H1 (cell line): ENCODE data around the gene ACTR3C. TPM values are rescaled to one million over a fixed set of nuclear protein-coding genes. Genes with fewer than 3 reads are reported as not detected.
"Not testable (repeated sequence)": the region's sequence is repeated elsewhere in the genome, so short reads cannot be mapped to it uniquely, and the experiment has no call there.

Experiments
- CTCF ChIA-PET: fragments of 300-600 bp; sonication (Branson Sonifier 250); formaldehyde crosslinking; loops from one replicate; lab custom pipeline; 2021; ENCODE audit not compliant: partially characterized antibody; lab: Charles Lee
- POLR2A ChIA-PET: fragments of 300-600 bp; sonication (Branson Sonifier 250); formaldehyde crosslinking; loops from one replicate; lab custom pipeline; 2021; ENCODE audit warnings: inconsistent platforms; ENCODE audit not compliant: partially characterized antibody; lab: Charles Lee
- DNase-seq, 2 experiments: peaks; one replicate each; pipeline versions ENCODE4 v3.0.0 to v3.0.0-alpha.2; 2010 to 2022; ENCODE audit warnings: low spot score in 2 of 2, low read depth in 1 of 2, mixed read lengths in 1 of 2
- FAIRE-seq: peaks from 2 replicates; lab custom pipeline; 2011; peaks lifted over from hg19 to GRCh38; lab: Jason Lieb, UNC
- H2AFZ ChIP-seq: 2 replicates; pipeline ENCODE4 v1.8.1; 2012; ENCODE audit warnings: low read length, inconsistent platforms
- H2AK5ac ChIP-seq: 2 replicates; pipeline ENCODE4 v1.6.1; 2013; ENCODE audit warnings: low read depth, low read length
- H2BK120ac ChIP-seq: replicated peaks from 2 replicates; pipeline ENCODE3; 2013; ENCODE audit warnings: low read depth, low read length, inconsistent platforms
- H2BK12ac ChIP-seq: 2 replicates; pipeline ENCODE4 v1.6.1; 2013; ENCODE audit warnings: low read depth, low read length
- H2BK15ac ChIP-seq: 2 replicates; pipeline ENCODE4 v1.6.1; 2013; ENCODE audit warnings: low read length
- H2BK20ac ChIP-seq: 2 replicates; pipeline ENCODE4 v1.6.1; 2013; ENCODE audit warnings: low read length
- H2BK5ac ChIP-seq: 2 replicates; pipeline ENCODE4 v1.6.1; 2013; ENCODE audit warnings: low read depth, low read length
- H3K14ac ChIP-seq: 2 replicates; pipeline ENCODE4 v1.6.1; 2013; ENCODE audit warnings: inconsistent platforms; ENCODE audit not compliant: insufficient read length
- H3K18ac ChIP-seq: 2 replicates; pipeline ENCODE4 v1.6.1; 2013; ENCODE audit warnings: low read length; ENCODE audit errors: extremely low read depth
- H3K23ac ChIP-seq: 2 replicates; pipeline ENCODE4 v1.6.1; 2013; ENCODE audit warnings: inconsistent platforms; ENCODE audit not compliant: insufficient read length
- H3K23me2 ChIP-seq: 2 replicates; pipeline ENCODE4 v1.6.1; 2013; ENCODE audit warnings: low read depth, low read length
- H3K27ac ChIP-seq: 2 replicates; pipeline ENCODE4 v1.6.1; 2011; ENCODE audit warnings: low read depth, low read length, inconsistent platforms
- H3K27me3 ChIP-seq, 4 experiments: replicated peaks in 1 of 4; 1 replicate in 1 of 4; 2 replicates in 3 of 4; pipeline versions ENCODE4 v1.6.1 to v1.8.1; 2011 to 2013; ENCODE audit warnings: low read length in 3 of 4, mild to moderate bottlenecking in 3 of 4, inconsistent platforms in 2 of 4, mixed read lengths in 2 of 4, moderate library complexity in 1 of 4; ENCODE audit not compliant: control insufficient read depth in 3 of 4, insufficient read depth in 3 of 4; ENCODE audit errors: extremely low read depth in 1 of 4
- H3K36me3 ChIP-seq, 4 experiments: 2 replicates each; pipeline versions ENCODE4 v1.6.1 to v1.8.1; 2011 to 2013; ENCODE audit warnings: mild to moderate bottlenecking in 4 of 4, low read length in 3 of 4, moderate library complexity in 2 of 4, control low read depth in 1 of 4, inconsistent platforms in 1 of 4; ENCODE audit not compliant: insufficient read depth in 4 of 4, control insufficient read depth in 2 of 4
- H3K4ac ChIP-seq: replicated peaks from 2 replicates; pipeline ENCODE3; 2013; ENCODE audit warnings: low read length, low read depth, mixed read lengths, inconsistent platforms; ENCODE audit not compliant: insufficient read length
- H3K4me1 ChIP-seq, 4 experiments: replicated peaks in 1 of 4; 1 replicate in 1 of 4; 2 replicates in 3 of 4; pipeline versions ENCODE4 v1.6.1 to v1.8.1; 2011 to 2013; ENCODE audit warnings: low read length in 3 of 4, inconsistent platforms in 2 of 4, mixed read lengths in 1 of 4; ENCODE audit not compliant: insufficient read depth in 4 of 4, control insufficient read depth in 3 of 4
- H3K4me2 ChIP-seq, 2 experiments: 2 replicates each; pipeline versions ENCODE4 v1.6.1 to v1.8.1; 2011 to 2013; ENCODE audit warnings: low read depth in 2 of 2, low read length in 2 of 2, control low read depth in 1 of 2, inconsistent platforms in 1 of 2, mild to moderate bottlenecking in 1 of 2; ENCODE audit not compliant: insufficient read depth in 1 of 2
- H3K4me3 ChIP-seq, 4 experiments: fragments of 200-600, 300-600 bp in 1 of 4; sonication (generic), shearing (Covaris generic), sonication (Bioruptor Twin) in 1 of 4; 2 replicates each; pipeline versions ENCODE4 v1.5.1 to v1.8.1; 2011 to 2016; ENCODE audit warnings: low read length in 4 of 4, low read depth in 3 of 4, control low read depth in 2 of 4, inconsistent platforms in 2 of 4, mild to moderate bottlenecking in 2 of 4, mixed read lengths in 1 of 4, moderate library complexity in 1 of 4; ENCODE audit not compliant: insufficient read depth in 2 of 4; ENCODE audit errors: extremely low read depth in 1 of 4
- H3K56ac ChIP-seq: replicated peaks from 2 replicates; pipeline ENCODE3; 2013; ENCODE audit warnings: low read depth, mild to moderate bottlenecking, mixed read lengths, low read length, inconsistent platforms; ENCODE audit not compliant: insufficient read length
- H3K79me1 ChIP-seq: 2 replicates; pipeline ENCODE4 v1.6.1; 2013; ENCODE audit warnings: low read depth, low read length, control low read depth
- H3K79me2 ChIP-seq, 2 experiments: 2 replicates each; pipeline versions ENCODE4 v1.6.1 to v1.8.1; 2012 to 2013; ENCODE audit warnings: low read length in 2 of 2, mild to moderate bottlenecking in 2 of 2, inconsistent platforms in 1 of 2; ENCODE audit not compliant: insufficient read depth in 2 of 2, control insufficient read depth in 1 of 2
- H3K9ac ChIP-seq, 4 experiments: replicated peaks in 1 of 4; 1 replicate in 1 of 4; 2 replicates in 3 of 4; pipeline versions ENCODE4 v1.6.1 to v1.8.1; 2011 to 2013; ENCODE audit warnings: low read depth in 3 of 4, low read length in 3 of 4, control low read depth in 2 of 4, mild to moderate bottlenecking in 2 of 4, moderate library complexity in 2 of 4, inconsistent platforms in 1 of 4; ENCODE audit errors: extremely low read depth in 1 of 4
- H3K9me3 ChIP-seq, 2 experiments: 2 replicates each; pipeline versions ENCODE4 v1.6.1 to v1.8.1; 2012 to 2013; ENCODE audit warnings: mild to moderate bottlenecking in 2 of 2, moderate library complexity in 2 of 2, control low read depth in 1 of 2, inconsistent platforms in 1 of 2, low read depth in 1 of 2, low read length in 1 of 2, mixed read lengths in 1 of 2; ENCODE audit not compliant: insufficient read depth in 2 of 2
- H4K20me1 ChIP-seq, 2 experiments: replicated peaks in 1 of 2; 2 replicates each; pipeline versions ENCODE3 to v1.8.1; 2011 to 2013; ENCODE audit warnings: inconsistent platforms in 2 of 2, low read length in 2 of 2, mild to moderate bottlenecking in 1 of 2; ENCODE audit not compliant: insufficient read depth in 2 of 2, control insufficient read depth in 1 of 2
- H4K5ac ChIP-seq: 2 replicates; pipeline ENCODE4 v1.6.1; 2013; ENCODE audit warnings: low read length, low read depth, mixed read lengths, inconsistent platforms; ENCODE audit not compliant: insufficient read length
- H4K8ac ChIP-seq: 2 replicates; pipeline ENCODE4 v1.8.0; 2013; ENCODE audit warnings: mild to moderate bottlenecking, moderate library complexity, low read length, inconsistent platforms; ENCODE audit not compliant: insufficient read depth; ENCODE audit errors: extremely low read depth
- H4K91ac ChIP-seq: replicated peaks from 2 replicates; pipeline ENCODE3; 2013; ENCODE audit warnings: low read length, mixed read lengths, inconsistent platforms; ENCODE audit not compliant: insufficient read length
- whole genome bisulfite sequencing, 2 experiments: shearing (Covaris generic) in 1 of 2; methylation state at CpG; one replicate each; pipeline versions ENCODE4 v1.1.6 to v1.1.7; 2013 to 2015; ENCODE audit warnings: low lambda C conversion rate in 2 of 2, mixed read lengths in 2 of 2, inconsistent platforms in 1 of 2, low coverage in 1 of 2, missing lambda C conversion rate in 1 of 2; ENCODE audit not compliant: insufficient replicate concordance in 2 of 2, insufficient coverage in 1 of 2, insufficient read length in 1 of 2; ENCODE audit errors: extremely low coverage in 1 of 2, missing lambda C conversion rate in 1 of 2; 5-methylcytosine and 5-hydroxymethylcytosine counted together
- polyA plus RNA-seq, 7 experiments: library from polyadenylated mRNA; depleted of rRNA in 3 of 7; stranded (reverse) in 5 of 7; unstranded in 2 of 7; fragments of >200 nt in 5 of 7; fragments of 200-250 nt in 2 of 7; gene quantifications; 1 replicate in 5 of 7; 2 replicates in 1 of 7; 4 replicates in 1 of 7; pipeline versions ENCODE4 v1.2.1 to v1.2.3, GENCODE V29; 2011 to 2013; ENCODE audit warnings: missing spikeins in 2 of 7, mixed read lengths in 2 of 7
- total RNA-seq: library from RNA; stranded (reverse); fragmentation: NEBNext Ultra II Directional; extraction: Animal tissue kit (Norgen Biotek cat#: 25700); gene quantifications from 2 replicates; pipeline ENCODE4 v1.2.1, GENCODE V29; 2021

The ACTR3C gene
- total and polyA plus RNA-seq, 2 of the 8 experiments (the other 6 are each of a cell fraction or from before 2014, with no cell fraction given): 1.5 TPM; not detected in 1

GRCh38 chr7:150204577-150204976 is 118.8 kb downstream of the ACTR3C start:
- H4K8ac ChIP-seq, H3K23me2 ChIP-seq, H3K27me3 ChIP-seq, H2BK5ac ChIP-seq, H3K9ac ChIP-seq, H2BK15ac ChIP-seq, H4K20me1 ChIP-seq, H3K4me3 ChIP-seq, H3K4me1 ChIP-seq, H3K79me2 ChIP-seq, H3K79me1 ChIP-seq, FAIRE-seq, H3K27ac ChIP-seq, H3K9me3 ChIP-seq, H2AFZ ChIP-seq, H2BK20ac ChIP-seq, H4K91ac ChIP-seq, CTCF ChIA-PET, DNase-seq, H3K4me2 ChIP-seq, H3K18ac ChIP-seq, H2BK12ac ChIP-seq, H2AK5ac ChIP-seq, H2BK120ac ChIP-seq, H4K5ac ChIP-seq, H3K23ac ChIP-seq, H3K56ac ChIP-seq, H3K4ac ChIP-seq, H3K36me3 ChIP-seq, H3K14ac ChIP-seq, POLR2A ChIA-PET: not testable (repeated sequence)
- 93% methylated on average over 7 of the region's 7 CpGs; no CpG with 5 or more reads in 1 of the 2 experiments for WGBS, 2 experiments

DNA sequence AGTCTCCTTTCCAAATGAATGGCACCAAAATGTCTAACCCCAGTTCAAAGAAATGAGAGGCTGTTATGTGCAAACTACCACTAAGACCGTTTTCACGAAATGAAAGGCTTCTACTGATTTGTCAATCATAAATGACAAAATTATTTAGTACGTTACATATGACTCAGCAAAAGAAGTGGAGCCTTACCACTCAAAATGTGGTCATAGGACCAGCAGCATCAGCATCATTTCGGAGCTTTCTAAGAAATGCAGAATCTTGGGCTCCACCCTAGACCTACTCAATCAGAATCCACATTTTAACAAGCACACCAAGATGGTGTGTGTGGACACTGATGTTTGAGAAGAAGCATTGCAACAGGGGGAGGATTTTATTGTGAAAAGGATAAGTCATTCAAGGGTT is 120.5 kb downstream of the ACTR3C start:
- H3K4me2 ChIP-seq, H3K79me1 ChIP-seq, H4K8ac ChIP-seq, H3K27ac ChIP-seq, H3K36me3 ChIP-seq, FAIRE-seq, H3K4ac ChIP-seq, H2BK20ac ChIP-seq, POLR2A ChIA-PET, H3K4me1 ChIP-seq, H3K14ac ChIP-seq, DNase-seq, H3K56ac ChIP-seq, H3K9me3 ChIP-seq, H3K79me2 ChIP-seq, H3K9ac ChIP-seq, H2BK5ac ChIP-seq, H4K91ac ChIP-seq, H3K27me3 ChIP-seq, H2BK15ac ChIP-seq, H3K18ac ChIP-seq, H4K20me1 ChIP-seq, H2BK12ac ChIP-seq, H2BK120ac ChIP-seq, H2AK5ac ChIP-seq, H3K23me2 ChIP-seq, H3K23ac ChIP-seq, H3K4me3 ChIP-seq, H4K5ac ChIP-seq, H2AFZ ChIP-seq: not testable (repeated sequence)
- 89% methylated on average over 4 of the region's 4 CpGs; no CpG with 5 or more reads in 1 of the 2 experiments for WGBS, 2 experiments
- CTCF ChIA-PET: interaction anchor here (0.6 kb wide), 1 partner anchor 25 kb away, joined by 3 read pairs; no protein-coding TSS in a partner anchor
